Ishikawa (cell line): ENCODE results near the gene SOX6.

ENCODE experiments used
- CEBPB ChIP-seq: IDR thresholded peaks from 2 replicates; pipeline ENCODE4 v1.6.1; 2012
- CREB1 ChIP-seq: IDR thresholded peaks from 2 replicates; pipeline ENCODE4 v1.6.1; 2012; ENCODE audit warnings: low read depth
- EGR1 ChIP-seq: IDR thresholded peaks from 2 replicates; pipeline ENCODE4 v1.6.1; 2012
- EP300 ChIP-seq: IDR thresholded peaks from 2 replicates; pipeline ENCODE4 v1.6.1; 2012; ENCODE audit warnings: borderline replicate concordance
- FOXM1 ChIP-seq: IDR thresholded peaks from 2 replicates; pipeline ENCODE4 v1.6.1; 2012; ENCODE audit warnings: low read depth, borderline replicate concordance
- MAX ChIP-seq: IDR thresholded peaks from 2 replicates; pipeline ENCODE4 v1.6.1; 2012
- RAD21 ChIP-seq: IDR thresholded peaks from 2 replicates; pipeline ENCODE4 v1.6.1; 2012; ENCODE audit warnings: low read depth
- REST ChIP-seq: IDR thresholded peaks from 2 replicates; pipeline ENCODE4 v1.6.1; 2012; ENCODE audit warnings: low read depth, mild to moderate bottlenecking
- TAF1 ChIP-seq: IDR thresholded peaks from 2 replicates; pipeline ENCODE4 v1.6.1; 2012; ENCODE audit warnings: low read depth, mild to moderate bottlenecking
- TCF12 ChIP-seq: IDR thresholded peaks from 2 replicates; pipeline ENCODE4 v1.6.1; 2012; ENCODE audit warnings: low read depth
- TEAD4 ChIP-seq: IDR thresholded peaks from 2 replicates; pipeline ENCODE4 v1.6.1; 2012
- YY1 ChIP-seq: IDR thresholded peaks from 2 replicates; pipeline ENCODE4 v1.6.1; 2012; ENCODE audit warnings: low read depth
- ZBTB7A ChIP-seq: IDR thresholded peaks from 2 replicates; pipeline ENCODE4 v1.6.1; 2012; ENCODE audit warnings: low read depth

DNA sequence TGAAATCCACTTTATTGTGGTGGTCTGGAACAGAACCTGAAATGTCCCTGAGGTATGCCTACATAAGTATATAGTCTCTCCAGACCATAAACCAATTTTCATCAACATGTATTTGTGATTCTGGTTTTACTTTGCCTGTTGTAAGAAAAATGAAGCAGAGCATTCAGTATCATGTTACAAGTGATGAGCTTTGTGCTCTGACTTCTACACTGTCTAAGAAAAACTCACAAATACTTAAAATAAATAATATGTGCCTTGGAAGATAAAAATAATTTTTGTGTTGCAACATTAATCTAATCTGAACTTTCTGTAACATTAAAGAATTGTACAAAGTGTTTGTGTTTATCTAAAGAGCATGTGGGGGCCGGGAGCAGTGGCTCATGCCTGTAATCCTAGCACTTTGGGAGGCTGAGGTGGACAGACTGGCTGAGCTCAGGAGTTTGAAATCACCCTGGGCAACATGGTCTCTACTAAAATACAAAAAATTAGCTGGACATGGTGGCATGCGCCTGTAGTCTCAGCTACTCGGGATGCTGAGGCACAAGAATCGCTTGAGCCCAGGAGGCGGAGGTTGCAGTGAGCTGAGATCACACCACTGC is 219.5 kb downstream of the SOX6 start:
- TF ChIP-seq ZBTB7A (no peak), TAF1 (no peak), MAX (no peak), CEBPB (no peak), REST (no peak), CREB1 (no peak), RAD21 (no peak), EP300 (no peak), YY1 (no peak), TEAD4 (no peak), EGR1 (no peak), TCF12 (no peak), FOXM1 (no peak)
